Heart left ventricle (tissue), 13 donors: Measurements from ENCODE around the gene KRTAP5-3.

ENCODE experiments used
- CTCF ChIP-seq, 12 donors: fragments of 200-600 bp; sonication (generic) in 4 of 12; IDR thresholded peaks; one replicate each; pipeline versions ENCODE4 v1.5.0 to v1.8.0; 2018 to 2022; ENCODE audit warnings: antibody characterized with exemption in 12 of 12, mild to moderate bottlenecking in 5 of 12
- POLR2A ChIP-seq, 2 donors: fragments of 450-650 bp; IDR thresholded peaks; one replicate each; pipeline ENCODE4 v1.6.1; 2017; ENCODE audit warnings: antibody characterized with exemption in 2 of 2, mild to moderate bottlenecking in 2 of 2, moderate library complexity in 2 of 2
- donor health status: ischemic (EF 13 %, LVEDD 7.1; RV severe dilation, severe dysfunction).
- donor health status: DM: no; HTN: yes; CAD: no.
- donor health status: DM: no; HTN: no; CAD: no.
- donor health status: ischemic (EF 25% LVEDD 6.9; RV normal size, moderate dysfunction).
- donor health status: ischemic (EF 25% LVEDD 5.7; RV mildly dilated, moderate dysfunction).
- donor health status: ischemic (EF 35%, LVEDD 5.7; RV mildly dilated, moderate dysfunction).
- donor health status: nonischemic (EF 11% LVEDD 7.7; RV severe dilation, severe dysfunction).
- donor health status: DM: yes; HTN: yes; CAD: no.
- donor health status: PGD.
- donor health status: ischemic (EF 29% LVEDD 5.4; RV normal size, mild dysfunction).
- donor health status: nonischemic (EF 23%, LVEDD 6.1; RV moderate dilation, normal function).

- TF ChIP-seq POLR2A (IDR thresholded peaks at IDR 0.05) = no peak
- no peak for TF ChIP-seq CTCF (IDR thresholded peaks at IDR 0.05)
Measured at GRCh38 chr11:1633864-1634263, 25.6 kb upstream of the KRTAP5-3 start.
